ENCODE data around the gene CDC42.

CDC42 gene

DNA sequence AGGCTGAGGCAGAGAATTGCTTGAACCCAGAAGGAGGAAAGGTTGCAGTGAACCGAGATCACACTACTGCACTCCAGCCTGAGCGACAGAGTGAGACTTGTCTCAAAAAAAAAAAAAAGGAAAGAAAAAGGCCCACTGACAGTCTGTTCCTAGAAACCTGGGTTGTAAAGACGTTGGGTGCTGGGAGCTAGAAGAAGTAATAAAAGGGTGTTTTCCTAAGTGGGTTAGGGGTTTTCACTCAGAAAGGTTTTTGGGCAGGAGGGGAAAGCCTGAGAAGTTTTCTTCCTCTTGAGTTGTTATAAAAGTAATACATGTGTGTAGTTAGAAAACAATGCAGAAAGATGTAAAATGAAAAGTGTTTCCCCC lies 25.6 kb upstream of the CDC42 start:
- H2AFZ ChIP-seq (ENCODE audit: low read length), result no peak overlapping the region
- peaks cover 13% of the 10 kb centered on the region for H3K79me2 ChIP-seq (ENCODE audit: insufficient read depth, low read length)
- no peaks in the 10 kb centered on the region for H3K9me2 ChIP-seq (replicated peaks; ENCODE audit: low read depth, low read length)
- H3K4me2 ChIP-seq (ENCODE audit: low read depth, low read length, poor library complexity, severe bottlenecking), result peak overlapping the region; percentile 79
- no peaks in the 10 kb centered on the region for H3K9me3 ChIP-seq (ENCODE audit: insufficient read depth, low read depth, low read length)
- peak overlapping the region; percentile 90 for H3K4me3 ChIP-seq (ENCODE audit: low read length, poor library complexity, severe bottlenecking)
- H3F3A ChIP-seq (ENCODE audit: low read depth), result 0 out of 2 replicates have a peak, but pooled peaks cover 2% of the 10 kb centered on the region
- H3K4me1 ChIP-seq (ENCODE audit: insufficient read depth, low read length, poor library complexity, severe bottlenecking), result peaks cover 13% of the 10 kb centered on the region
- TF ChIP-seq, protein P1, sequence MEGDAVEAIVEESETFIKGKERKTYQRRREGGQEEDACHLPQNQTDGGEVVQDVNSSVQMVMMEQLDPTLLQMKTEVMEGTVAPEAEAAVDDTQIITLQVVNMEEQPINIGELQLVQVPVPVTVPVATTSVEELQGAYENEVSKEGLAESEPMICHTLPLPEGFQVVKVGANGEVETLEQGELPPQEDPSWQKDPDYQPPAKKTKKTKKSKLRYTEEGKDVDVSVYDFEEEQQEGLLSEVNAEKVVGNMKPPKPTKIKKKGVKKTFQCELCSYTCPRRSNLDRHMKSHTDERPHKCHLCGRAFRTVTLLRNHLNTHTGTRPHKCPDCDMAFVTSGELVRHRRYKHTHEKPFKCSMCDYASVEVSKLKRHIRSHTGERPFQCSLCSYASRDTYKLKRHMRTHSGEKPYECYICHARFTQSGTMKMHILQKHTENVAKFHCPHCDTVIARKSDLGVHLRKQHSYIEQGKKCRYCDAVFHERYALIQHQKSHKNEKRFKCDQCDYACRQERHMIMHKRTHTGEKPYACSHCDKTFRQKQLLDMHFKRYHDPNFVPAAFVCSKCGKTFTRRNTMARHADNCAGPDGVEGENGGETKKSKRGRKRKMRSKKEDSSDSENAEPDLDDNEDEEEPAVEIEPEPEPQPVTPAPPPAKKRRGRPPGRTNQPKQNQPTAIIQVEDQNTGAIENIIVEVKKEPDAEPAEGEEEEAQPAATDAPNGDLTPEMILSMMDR (conservative IDR thresholded peaks at IDR 0.05; ENCODE audit: low read length), result no peak
- TF ChIP-seq EZH2phosphoT487 (IDR thresholded peaks at IDR 0.05; ENCODE audit: borderline replicate concordance), result no peak
- no peaks in the 10 kb centered on the region for H3K36me3 ChIP-seq (ENCODE audit: insufficient read depth, low read length)
- H3K27me3 ChIP-seq (ENCODE audit: insufficient read depth, low read length, poor library complexity, severe bottlenecking), result no peaks in the 10 kb centered on the region
- H3K9ac ChIP-seq (ENCODE audit: low read depth, low read length, poor library complexity, severe bottlenecking), result peak overlapping the region; percentile 98
- H4K20me1 ChIP-seq (ENCODE audit: insufficient read depth, low read length, poor library complexity, severe bottlenecking), result peaks cover 8% of the 10 kb centered on the region

DNA sequence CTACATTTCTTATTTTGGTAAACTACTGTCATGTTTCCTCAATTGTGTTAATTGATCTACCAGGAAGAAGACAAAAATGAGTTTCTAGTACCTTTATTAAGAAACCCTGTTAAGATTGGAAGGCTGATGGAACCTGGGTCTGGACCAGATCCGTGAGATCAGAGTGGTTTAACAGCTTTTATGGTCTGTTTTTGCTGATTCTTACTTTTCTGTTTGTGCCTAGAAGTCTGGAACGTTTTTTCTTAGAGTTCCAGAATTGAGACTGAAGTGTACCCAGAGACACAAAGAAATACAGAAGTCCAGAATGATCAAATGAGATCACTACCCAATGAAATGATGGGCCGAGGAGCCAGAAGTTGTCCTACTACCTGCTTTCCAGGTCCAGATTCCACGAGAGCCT lies 22.5 kb upstream of the CDC42 start:
- no peaks in the 10 kb centered on the region for H3K9me2 ChIP-seq (replicated peaks; ENCODE audit: low read depth, low read length)

DNA sequence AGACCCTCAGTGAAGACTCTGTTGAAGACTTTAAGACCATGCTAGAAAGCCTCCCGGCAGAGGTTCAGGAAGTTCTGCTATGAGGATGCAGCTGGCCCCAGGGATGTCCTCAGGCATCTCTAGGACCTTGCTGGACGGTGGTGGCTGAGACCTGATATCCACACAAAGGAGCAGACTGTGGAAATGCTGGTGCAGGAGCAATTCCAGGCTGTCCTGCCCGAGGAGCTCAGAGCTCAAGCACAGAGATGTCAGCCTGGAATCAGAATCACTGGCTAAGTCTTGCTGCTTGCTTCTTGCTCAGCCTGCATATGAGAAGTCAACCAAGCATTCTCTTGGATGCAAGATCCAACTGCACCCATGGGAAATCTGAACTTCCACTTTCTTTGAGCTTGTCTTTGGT lies 22.0 kb upstream of the CDC42 start:
- no peak overlapping the region for H3K9ac ChIP-seq (ENCODE audit: low read depth, low read length, poor library complexity, severe bottlenecking)
- TF ChIP-seq, protein P1 (conservative IDR thresholded peaks at IDR 0.05; ENCODE audit: low read length), result no peak
- TF ChIP-seq EZH2phosphoT487 (IDR thresholded peaks at IDR 0.05; ENCODE audit: borderline replicate concordance), result no peak
- peaks cover 8% of the 10 kb centered on the region for H4K20me1 ChIP-seq (ENCODE audit: insufficient read depth, low read length, poor library complexity, severe bottlenecking)
- peaks cover 5% of the 10 kb centered on the region for H3K4me1 ChIP-seq (ENCODE audit: insufficient read depth, low read length, poor library complexity, severe bottlenecking)
- H3K27me3 ChIP-seq (ENCODE audit: insufficient read depth, low read length, poor library complexity, severe bottlenecking), result no peaks in the 10 kb centered on the region
- H3K79me2 ChIP-seq (ENCODE audit: insufficient read depth, low read length), result peaks cover 13% of the 10 kb centered on the region
- no peaks in the 10 kb centered on the region for H3K9me3 ChIP-seq (ENCODE audit: insufficient read depth, low read depth, low read length)
- no peaks in the 10 kb centered on the region for H3K9me2 ChIP-seq (replicated peaks; ENCODE audit: low read depth, low read length)
- H3K4me2 ChIP-seq (ENCODE audit: low read depth, low read length, poor library complexity, severe bottlenecking), result no peak overlapping the region
- H3K4me3 ChIP-seq (ENCODE audit: low read length, poor library complexity, severe bottlenecking), result no peak overlapping the region
- no peak overlapping the region for H2AFZ ChIP-seq (ENCODE audit: low read length)
- no peaks in the 10 kb centered on the region for H3F3A ChIP-seq (ENCODE audit: low read depth)
- H3K36me3 ChIP-seq (ENCODE audit: insufficient read depth, low read length), result no peaks in the 10 kb centered on the region

More for the DNA sequence above, 22.5 kb upstream of the CDC42 start:
- no peaks in the 10 kb centered on the region for H3K27me3 ChIP-seq (ENCODE audit: insufficient read depth, low read length, poor library complexity, severe bottlenecking)
- H2AFZ ChIP-seq (ENCODE audit: low read length), result no peak overlapping the region
- no peak for TF ChIP-seq EZH2phosphoT487 (IDR thresholded peaks at IDR 0.05; ENCODE audit: borderline replicate concordance)
- TF ChIP-seq, protein P1 (conservative IDR thresholded peaks at IDR 0.05; ENCODE audit: low read length), result no peak
- no peaks in the 10 kb centered on the region for H3K36me3 ChIP-seq (ENCODE audit: insufficient read depth, low read length)
- H3K4me1 ChIP-seq (ENCODE audit: insufficient read depth, low read length, poor library complexity, severe bottlenecking), result peaks cover 5% of the 10 kb centered on the region
- H3F3A ChIP-seq (ENCODE audit: low read depth), result 0 out of 2 replicates have a peak, but pooled peaks cover 1% of the 10 kb centered on the region
- H4K20me1 ChIP-seq (ENCODE audit: insufficient read depth, low read length, poor library complexity, severe bottlenecking), result peaks cover 8% of the 10 kb centered on the region
- no peak overlapping the region for H3K4me3 ChIP-seq (ENCODE audit: low read length, poor library complexity, severe bottlenecking)
- peaks cover 13% of the 10 kb centered on the region for H3K79me2 ChIP-seq (ENCODE audit: insufficient read depth, low read length)
- no peak overlapping the region for H3K4me2 ChIP-seq (ENCODE audit: low read depth, low read length, poor library complexity, severe bottlenecking)
- no peaks in the 10 kb centered on the region for H3K9me3 ChIP-seq (ENCODE audit: insufficient read depth, low read depth, low read length)
- no peak overlapping the region for H3K9ac ChIP-seq (ENCODE audit: low read depth, low read length, poor library complexity, severe bottlenecking)
